Measurements from ENCODE around the gene MEGF11.

MEGF11 gene

GRCh38 chr15:65862682-65863081 is 390.9 kb downstream of the MEGF11 start (continued):
- TF ChIP-seq KLF1 (tag by site-specific recombination; IDR thresholded peaks at IDR 0.05) (0 out of 2 replicates have a peak, but pooled peaks have one; percentile 18), EGR2 (tag by site-specific recombination; IDR thresholded peaks at IDR 0.05; ENCODE audit: low read depth) (0 out of 2 replicates have a peak, but pooled peaks have one; percentile 5), SP3 (tag by site-specific recombination; IDR thresholded peaks at IDR 0.05) (peak; percentile 57), ZNF302 (tag by site-specific recombination; IDR thresholded peaks at IDR 0.05; ENCODE audit: low read depth) (no peak), ZNF239 (tag by site-specific recombination; IDR thresholded peaks at IDR 0.05) (no peak), ZNF335 (tag by site-specific recombination; conservative IDR thresholded peaks at IDR 0.05) (peak; percentile 23; the same call in 1 of the 2 replicates), ZNF654 (tag by site-specific recombination; IDR thresholded peaks at IDR 0.05; ENCODE audit: low read depth) (peak; percentile 20; the same call in 1 of the 2 replicates), ZSCAN30 (tag by site-specific recombination; IDR thresholded peaks at IDR 0.05) (peak; percentile 32; the same call in 1 of the 2 replicates), ZNF221 (tag by site-specific recombination; IDR thresholded peaks at IDR 0.05; ENCODE audit: borderline replicate concordance) (no peak), ZBTB17 (tag by site-specific recombination; IDR thresholded peaks at IDR 0.05) (peak; percentile 71), IKZF3 (tag by site-specific recombination; IDR thresholded peaks at IDR 0.05) (0 out of 2 replicates have a peak, but pooled peaks have one; percentile 45), SETDB1 (IDR thresholded peaks at IDR 0.05; ENCODE audit: insufficient read length, low read length) (no peak), PRDM6 (tag by site-specific recombination; IDR thresholded peaks at IDR 0.05) (no peak), KLF10 (tag by site-specific recombination; IDR thresholded peaks at IDR 0.05) (no peak), FEZF1 (tag by site-specific recombination; IDR thresholded peaks at IDR 0.05) (peak; percentile 56; the same call in 1 of the 2 replicates), TRIM28 (IDR thresholded peaks at IDR 0.05; ENCODE audit: borderline replicate concordance, low read length) (0 out of 2 replicates have a peak, but pooled peaks have one; percentile 25), HIC1 (tag by site-specific recombination; IDR thresholded peaks at IDR 0.05) (no peak)

GRCh38 chr15:65857718-65858402 is 395.7 kb downstream of the MEGF11 start:
- CTCF ChIA-PET = interaction anchor here (0.6 to 3.6 kb wide), 28 partner anchors 8 to 565 kb away, joined by 3 to 44 read pairs (median 6); partner anchors contain the start of gene RAB11A
- H3K27ac ChIP-seq (ENCODE audit: extremely low read depth, low read depth, low read length) = no peak overlapping the region
- POLR2A ChIA-PET = interaction anchor here (2.0 kb wide), 1 partner anchor 12 kb away, joined by 11 read pairs; the partner anchor contains the start of gene RAB11A

More at GRCh38 chr15:65857718-65858402, 395.7 kb downstream of the MEGF11 start:
- TF ChIP-seq ZBTB44 (tag by site-specific recombination; IDR thresholded peaks at IDR 0.05) (peak; percentile 68), ZNF501 (tag by site-specific recombination; IDR thresholded peaks at IDR 0.05) (no peak), ZBTB17 (tag by site-specific recombination; IDR thresholded peaks at IDR 0.05) (0 out of 2 replicates have a peak, but pooled peaks have one; percentile 34), ZNF18 (tag by site-specific recombination; IDR thresholded peaks at IDR 0.05) (peak; percentile 95)
- H3K36me3 ChIP-seq (ENCODE audit: control insufficient read depth in 2 of 2, insufficient read depth in 1 of 2, low read length in 2 of 2) = no peaks in the 10 kb centered on the region
- H3K4me1 ChIP-seq (ENCODE audit: control insufficient read depth, insufficient read depth, low read length) = peaks cover 5% of the 10 kb centered on the region; the same call in 1 of the 2 replicates
- no peaks in the 10 kb centered on the region for H3K9me3 ChIP-seq (ENCODE audit: control insufficient read depth, insufficient read depth, low read depth, low read length)
- no peak overlapping the region for H3K4me3 ChIP-seq (ENCODE audit: low read depth, low read length)
